ENCODE measurements around the gene C8G.

Gene C8G

GRCh38 chr9:136982232-136983051, 37.4 kb downstream of the C8G start, which contains the start of gene LCNL1:
LCNL1 (plus strand) TSS chr9:136982993; CDS start chr9:136983587, 594 bp downstream.
- no peak within 1 kb of the TSS for H3K27ac ChIP-seq (ENCODE audit: insufficient read depth, low read length, poor library complexity, severe bottlenecking)
- H3K4me3 ChIP-seq (ENCODE audit: insufficient read depth, low read depth, low read length, poor library complexity, severe bottlenecking), result no peak within 1 kb of the TSS
- H3K27me3 ChIP-seq (replicated peaks; ENCODE audit: control insufficient read depth, insufficient read depth, low read length, poor library complexity, severe bottlenecking), result peaks cover 20% of the 10 kb centered on the region
- no peaks in the 10 kb centered on the region for H3K36me3 ChIP-seq (ENCODE audit: control insufficient read depth, insufficient read depth, low read length)
- H3K9me3 ChIP-seq (ENCODE audit: control insufficient read depth, low read length), result no peaks in the 10 kb centered on the region
- peaks cover 11% of the 10 kb centered on the region for H3K4me1 ChIP-seq (ENCODE audit: control insufficient read depth, insufficient read depth, low read length, poor library complexity, severe bottlenecking)
- DNase-seq, result no peak

DNA sequence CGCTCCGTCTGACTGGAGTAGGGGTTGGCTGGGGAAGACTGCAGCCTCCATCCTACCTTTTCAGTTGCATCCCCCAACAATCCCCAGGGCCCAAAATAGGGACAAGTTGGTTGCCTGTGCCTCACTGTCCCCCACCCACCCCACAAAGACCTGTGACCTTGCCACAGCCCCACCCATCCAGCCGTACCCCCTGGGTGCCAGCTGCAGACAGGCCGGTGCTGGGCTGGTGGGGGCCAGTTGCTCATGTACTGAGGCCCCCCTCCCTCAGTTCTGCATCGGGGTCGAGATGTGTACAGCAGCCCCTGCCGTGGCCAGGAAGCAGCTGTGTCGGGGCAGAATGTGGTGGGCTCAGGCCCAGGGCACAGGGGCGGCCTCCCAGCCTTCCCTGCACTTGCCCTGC, 38.1 kb downstream of the C8G start:
- Histone ChIP-seq H3K4me3 (ENCODE audit: insufficient read depth, low read depth, low read length, poor library complexity, severe bottlenecking) (no peak overlapping the region), H3K36me3 (ENCODE audit: control insufficient read depth, insufficient read depth, low read length) (no peaks in the 10 kb centered on the region), H3K9me3 (ENCODE audit: control insufficient read depth, low read length) (no peaks in the 10 kb centered on the region), H3K27me3 (replicated peaks; ENCODE audit: control insufficient read depth, insufficient read depth, low read length, poor library complexity, severe bottlenecking) (peaks cover 20% of the 10 kb centered on the region), H3K27ac (ENCODE audit: insufficient read depth, low read length, poor library complexity, severe bottlenecking) (no peak overlapping the region), H3K4me1 (ENCODE audit: control insufficient read depth, insufficient read depth, low read length, poor library complexity, severe bottlenecking) (peaks cover 7% of the 10 kb centered on the region)
- no peak for DNase-seq

DNA sequence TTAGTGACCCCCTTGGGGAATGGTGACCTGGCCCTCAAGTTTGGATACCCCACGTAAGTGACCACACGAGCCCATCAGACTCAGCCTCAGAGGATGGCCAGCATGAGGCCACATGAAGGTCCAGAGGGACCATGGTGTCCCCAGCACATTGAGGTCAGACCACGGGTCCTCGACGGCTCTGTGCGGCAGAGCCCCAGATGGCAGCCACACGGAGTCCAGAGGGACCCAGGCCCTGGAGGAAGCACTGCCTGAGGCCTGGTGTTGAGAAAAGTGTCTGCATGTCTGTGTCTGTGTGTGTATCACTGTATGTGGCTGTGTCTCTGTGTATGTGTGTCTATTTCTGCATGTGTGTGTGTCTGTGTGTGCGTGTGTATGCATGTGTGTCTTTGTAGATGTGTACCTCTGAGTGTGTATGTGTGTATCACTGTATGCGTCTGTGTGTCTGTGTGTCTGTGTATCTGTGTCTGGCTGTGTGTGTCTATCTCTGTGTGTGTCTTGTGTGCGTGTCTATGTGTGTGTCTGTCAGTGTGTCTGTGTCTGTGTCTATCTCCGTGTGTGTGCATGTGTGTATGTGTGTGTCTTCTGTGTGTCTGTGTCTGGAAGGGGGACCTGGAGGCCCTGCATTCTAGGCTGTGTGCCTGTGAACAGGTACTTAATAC, 38.7 kb downstream of the C8G start:
- no peaks in the 10 kb centered on the region for H3K9me3 ChIP-seq (ENCODE audit: control insufficient read depth, low read length)
- no peaks in the 10 kb centered on the region for H3K36me3 ChIP-seq (ENCODE audit: control insufficient read depth, insufficient read depth, low read length)
- peaks cover 7% of the 10 kb centered on the region for H3K4me1 ChIP-seq (ENCODE audit: control insufficient read depth, insufficient read depth, low read length, poor library complexity, severe bottlenecking)
- H3K27ac ChIP-seq (ENCODE audit: insufficient read depth, low read length, poor library complexity, severe bottlenecking), result no peak overlapping the region
- H3K27me3 ChIP-seq (replicated peaks; ENCODE audit: control insufficient read depth, insufficient read depth, low read length, poor library complexity, severe bottlenecking), result peaks cover 20% of the 10 kb centered on the region
- H3K4me3 ChIP-seq (ENCODE audit: insufficient read depth, low read depth, low read length, poor library complexity, severe bottlenecking), result no peak overlapping the region
- no peak for DNase-seq

GRCh38 chr9:136984464-136985026, 39.5 kb downstream of the C8G start:
- H3K9me3 ChIP-seq (ENCODE audit: control insufficient read depth, low read length), result no peaks in the 10 kb centered on the region
- H3K27me3 ChIP-seq (replicated peaks; ENCODE audit: control insufficient read depth, insufficient read depth, low read length, poor library complexity, severe bottlenecking), result peaks cover 20% of the 10 kb centered on the region
- H3K36me3 ChIP-seq (ENCODE audit: control insufficient read depth, insufficient read depth, low read length), result no peaks in the 10 kb centered on the region
- peaks cover 7% of the 10 kb centered on the region for H3K4me1 ChIP-seq (ENCODE audit: control insufficient read depth, insufficient read depth, low read length, poor library complexity, severe bottlenecking)
- H3K27ac ChIP-seq (ENCODE audit: insufficient read depth, low read length, poor library complexity, severe bottlenecking), result no peak overlapping the region
- H3K4me3 ChIP-seq (ENCODE audit: insufficient read depth, low read depth, low read length, poor library complexity, severe bottlenecking), result no peak overlapping the region
- DNase-seq, result no peak

DNA sequence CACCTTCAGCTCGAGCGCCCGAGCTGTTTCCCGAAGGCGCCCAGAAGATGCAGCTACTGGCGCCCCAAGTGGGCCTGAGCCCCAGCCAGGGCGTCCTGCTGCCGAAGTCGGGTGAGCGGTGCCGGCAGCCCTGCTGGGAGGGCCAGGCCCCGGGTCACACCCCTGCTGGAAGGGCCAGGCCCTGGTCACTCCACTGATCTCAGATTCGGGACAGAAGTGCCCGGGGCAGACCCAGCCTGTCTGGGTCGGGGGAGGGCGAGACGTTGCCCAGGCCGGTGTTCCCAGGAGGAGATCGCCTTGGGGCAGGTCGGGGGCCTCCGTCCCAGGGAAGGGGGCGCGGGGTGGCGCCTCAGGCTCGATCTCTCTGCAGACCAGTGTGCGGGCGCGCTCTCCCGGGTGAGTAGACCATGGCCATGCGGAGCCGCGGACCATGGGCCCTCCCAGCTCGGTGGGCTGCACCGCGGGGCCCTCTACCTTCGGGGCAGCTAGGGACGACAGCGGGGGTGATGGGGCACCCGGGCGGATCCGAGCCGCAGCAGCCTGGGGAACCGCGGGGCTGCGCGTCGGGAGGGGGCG, 40.1 kb downstream of the C8G start:
- Histone ChIP-seq H3K36me3 (ENCODE audit: control insufficient read depth, insufficient read depth, low read length) (no peaks in the 10 kb centered on the region), H3K4me3 (ENCODE audit: insufficient read depth, low read depth, low read length, poor library complexity, severe bottlenecking) (no peak overlapping the region), H3K9me3 (ENCODE audit: control insufficient read depth, low read length) (no peaks in the 10 kb centered on the region), H3K27me3 (replicated peaks; ENCODE audit: control insufficient read depth, insufficient read depth, low read length, poor library complexity, severe bottlenecking) (peaks cover 20% of the 10 kb centered on the region), H3K27ac (ENCODE audit: insufficient read depth, low read length, poor library complexity, severe bottlenecking) (no peak overlapping the region), H3K4me1 (ENCODE audit: control insufficient read depth, insufficient read depth, low read length, poor library complexity, severe bottlenecking) (peaks cover 7% of the 10 kb centered on the region)
- DNase-seq, result no peak

- H3K27me3 ChIP-seq (replicated peaks; ENCODE audit: control insufficient read depth, insufficient read depth, low read length, poor library complexity, severe bottlenecking), result peaks cover 20% of the 10 kb centered on the region
- DNase-seq, result no peak
- no peak overlapping the region for H3K4me3 ChIP-seq (ENCODE audit: insufficient read depth, low read depth, low read length, poor library complexity, severe bottlenecking)
- H3K36me3 ChIP-seq (ENCODE audit: control insufficient read depth, insufficient read depth, low read length), result no peaks in the 10 kb centered on the region
- no peak overlapping the region for H3K27ac ChIP-seq (ENCODE audit: insufficient read depth, low read length, poor library complexity, severe bottlenecking)
- H3K9me3 ChIP-seq (ENCODE audit: control insufficient read depth, low read length), result no peaks in the 10 kb centered on the region
- peaks cover 7% of the 10 kb centered on the region for H3K4me1 ChIP-seq (ENCODE audit: control insufficient read depth, insufficient read depth, low read length, poor library complexity, severe bottlenecking)
These were observed 40.8 kb downstream of the C8G start for GRCh38 chr9:136985853-136986252.

GRCh38 chr9:136988872-136989271, 43.8 kb downstream of the C8G start:
- no peak for DNase-seq

DNA sequence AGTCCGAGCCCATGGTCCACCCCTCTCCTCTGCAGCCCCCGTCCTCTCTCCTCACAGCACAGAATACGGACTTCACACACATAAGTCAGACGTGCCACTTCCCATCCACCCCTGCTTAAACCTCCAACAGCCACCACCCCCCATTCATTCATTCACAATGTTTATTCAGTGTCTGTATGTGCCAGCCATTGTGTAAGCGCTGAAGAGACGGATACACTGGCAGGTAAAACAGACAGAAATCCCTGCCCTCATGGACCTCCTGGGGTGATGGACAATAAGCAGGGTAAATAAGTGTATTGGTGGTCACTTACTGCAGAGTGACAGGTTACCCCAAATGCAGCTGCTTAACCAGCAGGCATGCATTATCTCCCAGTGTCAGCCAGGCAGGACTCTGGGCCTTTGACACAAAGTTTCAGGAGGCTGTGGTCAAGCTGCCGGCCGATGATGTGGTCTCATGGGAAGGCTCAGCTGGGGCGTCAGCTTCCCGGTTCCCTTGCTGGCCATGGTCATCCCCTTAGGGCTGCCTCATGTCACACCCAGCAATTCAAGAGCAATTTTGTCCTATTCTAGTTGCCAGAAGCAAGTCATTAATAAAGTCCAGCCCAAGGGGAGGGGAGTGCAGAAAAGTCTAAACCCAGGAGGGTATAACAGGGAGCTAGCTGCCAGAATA, 45.3 kb downstream of the C8G start:
- H3K36me3 ChIP-seq (ENCODE audit: control insufficient read depth, insufficient read depth, low read length), result peaks cover 14% of the 10 kb centered on the region
- DNase-seq, result no peak
- peaks cover 7% of the 10 kb centered on the region for H3K27me3 ChIP-seq (replicated peaks; ENCODE audit: control insufficient read depth, insufficient read depth, low read length, poor library complexity, severe bottlenecking)
- no peak overlapping the region for H3K27ac ChIP-seq (ENCODE audit: insufficient read depth, low read length, poor library complexity, severe bottlenecking)
- H3K4me1 ChIP-seq (ENCODE audit: control insufficient read depth, insufficient read depth, low read length, poor library complexity, severe bottlenecking), result peaks cover 23% of the 10 kb centered on the region
- H3K4me3 ChIP-seq (ENCODE audit: insufficient read depth, low read depth, low read length, poor library complexity, severe bottlenecking), result no peak overlapping the region
- no peaks in the 10 kb centered on the region for H3K9me3 ChIP-seq (ENCODE audit: control insufficient read depth, low read length)

More at GRCh38 chr9:136988872-136989271, 43.8 kb downstream of the C8G start:
- Histone ChIP-seq H3K9me3 (ENCODE audit: control insufficient read depth, low read length) (no peaks in the 10 kb centered on the region), H3K4me3 (ENCODE audit: insufficient read depth, low read depth, low read length, poor library complexity, severe bottlenecking) (no peak overlapping the region), H3K27me3 (replicated peaks; ENCODE audit: control insufficient read depth, insufficient read depth, low read length, poor library complexity, severe bottlenecking) (peaks cover 20% of the 10 kb centered on the region), H3K4me1 (ENCODE audit: control insufficient read depth, insufficient read depth, low read length, poor library complexity, severe bottlenecking) (peaks cover 21% of the 10 kb centered on the region), H3K36me3 (ENCODE audit: control insufficient read depth, insufficient read depth, low read length) (peaks cover 5% of the 10 kb centered on the region), H3K27ac (ENCODE audit: insufficient read depth, low read length, poor library complexity, severe bottlenecking) (no peak overlapping the region)

DNA sequence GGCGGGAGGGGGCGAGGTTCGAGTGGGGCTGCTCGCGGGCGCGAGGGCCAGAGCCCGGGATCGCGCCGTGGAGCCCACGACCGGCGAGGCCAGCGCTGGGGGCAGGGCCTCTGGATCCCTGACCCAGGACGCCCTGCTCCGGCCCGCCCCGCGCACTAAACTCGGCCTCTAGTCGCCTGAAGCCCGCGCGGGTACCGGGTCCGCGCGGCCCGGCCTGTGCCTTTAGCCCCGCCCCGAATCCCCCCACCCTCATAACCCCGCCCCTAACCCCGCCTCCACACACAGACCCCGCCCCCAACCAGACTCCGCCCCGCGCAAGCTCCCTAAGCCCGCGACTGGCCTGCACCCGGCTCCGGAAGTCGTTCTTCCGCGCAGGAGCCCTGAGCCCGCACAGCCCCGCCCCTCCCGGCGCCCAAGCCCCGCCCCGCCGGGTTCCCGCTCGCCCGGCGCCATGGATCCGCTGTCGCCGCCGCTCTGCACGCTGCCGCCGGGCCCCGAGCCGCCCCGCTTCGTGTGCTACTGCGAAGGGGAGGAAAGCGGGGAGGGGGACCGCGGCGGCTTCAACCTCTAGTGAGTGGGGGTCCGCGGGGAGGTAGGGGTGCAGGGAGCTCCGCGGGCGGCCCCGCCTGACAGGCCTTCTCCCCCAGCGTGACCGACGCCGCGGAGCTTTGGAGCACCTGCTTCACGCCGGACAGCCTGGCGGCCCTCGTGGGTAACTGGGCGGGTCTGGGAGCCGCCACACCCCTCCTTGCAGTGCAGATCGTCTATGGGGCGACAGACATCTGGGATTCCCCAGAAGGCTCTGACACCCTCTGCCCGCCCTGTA, 47.2 kb downstream of the C8G start, which contains the start of gene PAXX:
PAXX (plus strand) TSS at position 430 of the 826 bp plus-strand sequence; CDS start at position 452, 22 bp downstream.
- Histone ChIP-seq H3K27me3 (replicated peaks; ENCODE audit: control insufficient read depth, insufficient read depth, low read length, poor library complexity, severe bottlenecking) (no peaks in the 10 kb centered on the region), H3K4me1 (ENCODE audit: control insufficient read depth, insufficient read depth, low read length, poor library complexity, severe bottlenecking) (peaks cover 40% of the 10 kb centered on the region)

More for the DNA sequence above, 47.2 kb downstream of the C8G start, which contains the start of gene PAXX:
- Histone ChIP-seq H3K36me3 (ENCODE audit: control insufficient read depth, insufficient read depth, low read length) (peaks cover 14% of the 10 kb centered on the region), H3K27ac (ENCODE audit: insufficient read depth, low read length, poor library complexity, severe bottlenecking) (peak within 1 kb of the TSS; percentile 81), H3K4me3 (ENCODE audit: insufficient read depth, low read depth, low read length, poor library complexity, severe bottlenecking) (peak within 1 kb of the TSS; percentile 64), H3K9me3 (ENCODE audit: control insufficient read depth, low read length) (no peaks in the 10 kb centered on the region)
- DNase-seq, result peak; percentile 83 to 90 (median 89)

All from effector memory CD4-positive, alpha-beta T cell (primary cell).